GM21825 (cell line): ENCODE data around the gene ALAS1.

Experiments used
- ATAC-seq: cut with Tn5 transposase; IDR thresholded peaks from one replicate; pipeline ENCODE4 v1.9.1; 2021; ENCODE audit warnings: mild to moderate bottlenecking, moderate library complexity; ENCODE audit not compliant: unreplicated experiment

The ALAS1 gene

DNA sequence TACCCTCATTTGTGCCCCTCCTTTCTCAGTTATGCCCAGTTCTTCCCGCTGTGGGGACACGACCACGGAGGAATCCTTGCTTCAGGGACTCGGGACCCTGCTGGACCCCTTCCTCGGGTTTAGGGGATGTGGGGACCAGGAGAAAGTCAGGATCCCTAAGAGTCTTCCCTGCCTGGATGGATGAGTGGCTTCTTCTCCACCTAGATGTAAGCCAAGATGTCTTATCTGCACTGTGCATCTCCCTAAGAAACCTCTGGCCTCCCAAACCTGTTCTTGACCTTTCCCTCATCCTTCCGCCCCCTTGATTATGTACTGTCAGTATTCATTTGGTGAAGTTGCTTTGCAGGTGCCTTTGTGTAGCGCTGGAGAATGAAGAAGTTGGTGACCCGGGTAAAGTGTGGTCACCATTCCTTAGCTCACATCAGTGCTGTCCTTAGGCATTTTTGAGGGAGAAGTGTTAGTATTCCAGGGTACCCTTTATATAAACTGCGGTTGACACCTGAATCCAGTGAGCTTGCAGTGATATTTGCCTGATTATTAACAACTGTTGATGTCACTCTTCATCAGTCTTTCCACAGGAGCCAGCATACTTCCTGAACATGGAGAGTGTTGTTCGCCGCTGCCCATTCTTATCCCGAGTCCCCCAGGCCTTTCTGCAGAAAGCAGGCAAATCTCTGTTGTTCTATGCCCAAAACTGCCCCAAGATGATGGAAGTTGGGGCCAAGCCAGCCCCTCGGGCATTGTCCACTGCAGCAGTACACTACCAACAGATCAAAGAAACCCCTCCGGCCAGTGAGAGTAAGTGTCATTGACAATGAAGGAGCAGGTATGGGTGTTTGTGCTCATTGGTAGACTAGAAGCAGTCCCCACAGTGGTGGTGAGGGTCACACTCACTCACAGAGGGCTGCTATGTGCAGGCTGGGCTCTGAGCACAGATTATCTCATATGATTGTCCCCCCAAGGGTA, 966 bp downstream of the ALAS1 start:
- no peak for ATAC-seq

DNA sequence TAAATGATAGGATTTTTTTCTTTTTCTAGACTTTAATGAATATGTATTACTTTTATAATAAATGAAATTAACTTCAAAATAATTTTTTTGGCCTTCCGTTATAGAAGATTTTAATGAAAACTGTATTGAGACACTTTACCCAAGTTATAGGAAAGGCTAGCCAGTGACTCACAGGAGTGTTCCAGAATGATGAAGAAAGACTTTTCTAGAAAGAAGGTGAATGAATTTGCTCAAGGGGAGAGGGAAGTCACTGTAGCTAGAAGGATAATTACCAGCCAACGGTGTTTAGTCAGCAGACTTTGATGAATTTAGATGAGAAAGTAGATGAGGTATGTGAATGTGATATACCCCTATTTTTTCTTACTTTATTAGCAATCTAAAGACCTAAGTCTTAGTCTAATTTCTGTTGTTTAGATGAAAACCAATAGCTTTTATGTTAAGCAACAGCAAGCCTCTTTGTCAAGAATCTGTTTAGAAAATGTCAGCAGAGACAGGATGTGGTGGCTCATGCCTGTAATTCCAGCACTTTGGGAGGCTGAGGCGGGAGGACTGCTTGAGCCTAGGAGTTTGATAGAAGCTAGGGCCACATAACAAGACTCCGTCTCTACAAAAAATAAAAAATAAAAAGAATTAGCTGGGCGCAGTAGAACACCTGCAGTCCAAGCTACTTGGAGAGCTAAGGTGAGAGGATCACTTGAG, 3.2 kb downstream of the ALAS1 start:
- ATAC-seq, result no peak

DNA sequence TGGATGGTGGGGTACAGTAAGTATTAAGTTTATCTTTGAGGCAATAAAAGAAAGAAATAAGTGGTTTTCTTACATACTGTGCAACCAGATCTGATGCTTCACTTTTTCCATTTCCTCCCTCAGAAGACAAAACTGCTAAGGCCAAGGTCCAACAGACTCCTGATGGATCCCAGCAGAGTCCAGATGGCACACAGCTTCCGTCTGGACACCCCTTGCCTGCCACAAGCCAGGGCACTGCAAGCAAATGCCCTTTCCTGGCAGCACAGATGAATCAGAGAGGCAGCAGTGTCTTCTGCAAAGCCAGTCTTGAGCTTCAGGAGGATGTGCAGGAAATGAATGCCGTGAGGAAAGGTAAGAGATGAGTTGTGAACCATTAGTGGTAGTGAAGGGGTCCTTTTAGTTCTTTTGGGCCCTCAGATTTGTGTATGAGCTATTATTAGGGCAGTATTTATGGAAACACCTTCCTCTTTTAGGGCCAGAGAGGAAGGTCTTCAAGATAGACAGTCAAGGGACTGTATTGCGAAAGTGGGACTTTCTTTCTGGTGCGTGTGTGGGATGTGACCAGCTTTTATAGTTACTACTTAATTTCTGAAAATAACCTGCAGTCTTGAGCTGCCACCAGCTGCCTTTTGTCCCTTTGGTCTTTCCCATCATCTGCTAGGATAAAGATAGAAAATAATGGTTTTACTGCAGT, 4.6 kb downstream of the ALAS1 start:
- no peak for ATAC-seq

DNA sequence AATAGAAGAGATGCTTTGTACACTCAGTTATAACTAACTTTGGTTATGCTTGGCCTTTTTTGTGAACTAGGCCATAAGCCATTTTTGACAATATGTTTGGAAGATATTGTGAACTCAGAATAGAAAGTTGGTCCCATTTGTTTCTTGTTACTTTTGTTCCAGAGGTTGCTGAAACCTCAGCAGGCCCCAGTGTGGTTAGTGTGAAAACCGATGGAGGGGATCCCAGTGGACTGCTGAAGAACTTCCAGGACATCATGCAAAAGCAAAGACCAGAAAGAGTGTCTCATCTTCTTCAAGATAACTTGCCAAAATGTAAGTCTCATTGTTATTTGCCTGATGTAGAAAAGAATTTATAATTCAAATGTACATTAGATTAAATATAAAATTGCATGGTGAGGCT, 5.7 kb downstream of the ALAS1 start:
- no peak for ATAC-seq

DNA sequence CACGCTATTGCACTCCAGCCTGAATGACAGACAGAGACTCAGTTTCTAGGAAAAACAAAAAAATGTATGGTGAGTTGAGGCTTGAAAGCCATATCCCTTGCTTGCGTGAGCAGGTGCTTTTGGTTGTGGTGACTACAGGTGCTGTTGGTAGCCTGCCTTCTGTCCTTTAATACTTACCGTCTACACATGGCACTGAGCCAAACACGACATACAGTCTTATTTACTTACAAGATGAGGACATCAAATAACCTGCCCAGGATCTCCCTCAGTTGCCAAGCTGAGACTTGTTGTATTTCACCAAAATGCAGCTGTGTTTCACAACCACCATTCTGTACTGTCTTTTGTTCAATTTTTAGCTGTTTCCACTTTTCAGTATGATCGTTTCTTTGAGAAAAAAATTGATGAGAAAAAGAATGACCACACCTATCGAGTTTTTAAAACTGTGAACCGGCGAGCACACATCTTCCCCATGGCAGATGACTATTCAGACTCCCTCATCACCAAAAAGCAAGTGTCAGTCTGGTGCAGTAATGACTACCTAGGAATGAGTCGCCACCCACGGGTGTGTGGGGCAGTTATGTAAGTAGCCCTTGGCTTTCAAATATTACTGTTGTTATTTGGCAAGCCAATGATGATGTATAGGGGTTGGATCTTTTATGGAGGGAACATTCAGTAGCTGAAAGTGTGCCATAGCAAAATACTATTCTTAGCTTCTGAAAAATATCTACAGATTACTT, 6.5 kb downstream of the ALAS1 start:
- ATAC-seq, result no peak

DNA sequence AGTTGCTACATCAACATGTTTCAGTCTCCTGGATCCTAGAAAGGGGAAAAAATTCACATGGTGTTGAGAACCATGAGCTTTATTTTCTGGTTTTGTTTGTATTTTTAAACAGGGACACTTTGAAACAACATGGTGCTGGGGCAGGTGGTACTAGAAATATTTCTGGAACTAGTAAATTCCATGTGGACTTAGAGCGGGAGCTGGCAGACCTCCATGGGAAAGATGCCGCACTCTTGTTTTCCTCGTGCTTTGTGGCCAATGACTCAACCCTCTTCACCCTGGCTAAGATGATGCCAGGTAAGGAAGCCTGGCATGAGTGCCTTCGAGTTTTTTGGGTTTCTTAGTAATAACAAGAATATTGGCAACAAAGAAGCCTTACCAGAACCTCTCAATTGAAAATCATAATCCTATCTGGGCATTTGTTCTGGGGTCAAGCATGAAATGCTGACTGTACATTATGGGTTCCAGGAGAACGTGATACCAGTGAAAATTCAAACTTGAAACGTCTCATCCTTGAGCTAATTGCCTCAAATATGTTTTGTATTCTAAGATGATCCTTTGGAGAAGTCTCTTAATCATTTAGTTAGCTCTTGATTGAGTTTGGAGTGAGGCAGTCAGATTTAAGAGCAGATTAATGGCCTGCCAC, 7.9 kb downstream of the ALAS1 start:
- ATAC-seq, result no peak

DNA sequence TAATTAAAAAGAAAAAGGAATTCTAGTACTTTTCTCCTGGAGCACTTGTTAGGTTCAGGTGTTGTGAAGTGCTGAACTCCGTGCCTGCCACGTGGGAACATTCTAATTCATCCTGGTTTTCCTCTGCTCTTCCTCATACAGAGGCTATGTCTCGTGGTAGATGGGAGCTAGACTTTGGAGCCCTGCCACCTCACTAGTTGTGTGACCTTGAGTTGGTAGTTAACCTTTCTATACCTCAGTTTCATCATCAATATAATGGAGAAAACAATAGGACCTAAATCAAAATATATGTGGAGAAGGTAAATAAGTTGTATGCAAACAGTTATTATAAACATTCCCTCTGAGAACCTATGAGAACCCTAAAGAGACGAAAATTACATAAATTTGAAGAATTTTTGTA, 10.6 kb downstream of the ALAS1 start:
- ATAC-seq, result no peak

DNA sequence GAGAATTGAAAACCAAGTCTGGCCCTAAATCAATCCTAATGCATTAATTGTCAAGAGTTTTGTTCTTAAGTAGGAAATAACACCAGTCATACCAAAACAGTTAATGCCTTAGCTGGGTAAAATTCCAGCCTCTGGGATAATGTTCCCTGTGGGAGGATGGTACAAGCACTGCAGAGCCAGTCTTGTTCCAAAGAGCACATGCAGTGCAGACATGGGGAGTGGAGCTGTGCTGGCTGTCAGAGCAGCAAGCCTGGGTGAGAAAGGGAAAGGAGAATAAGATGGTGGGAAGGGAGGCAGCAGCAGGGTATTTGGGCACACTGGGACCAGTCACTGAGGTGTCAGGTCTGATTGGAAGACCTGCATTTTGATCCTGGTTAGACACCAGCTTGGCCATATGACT, 12.1 kb downstream of the ALAS1 start:
- ATAC-seq, result no peak

DNA sequence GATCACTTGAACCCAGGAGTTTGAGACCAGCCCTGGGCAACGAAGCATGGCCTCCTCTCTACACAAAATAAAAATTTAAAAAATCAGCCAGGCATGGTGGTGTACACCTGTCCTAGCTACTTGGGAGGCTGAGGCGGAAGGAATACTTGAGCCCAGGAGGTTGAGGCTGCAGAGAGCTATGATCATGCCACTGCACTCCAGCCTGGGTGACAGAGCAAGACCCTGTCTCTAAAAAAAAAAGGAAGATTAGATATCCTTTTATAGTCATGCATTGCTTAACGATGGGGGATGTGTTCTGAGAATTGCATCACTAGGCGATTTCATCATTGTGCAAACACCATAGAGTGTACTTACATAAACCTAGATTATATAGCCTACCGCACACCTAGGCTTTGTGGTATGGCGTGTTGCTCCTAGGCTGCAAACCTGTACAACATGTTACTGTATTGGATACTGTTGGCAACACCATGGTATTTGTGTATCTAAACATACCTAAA, 12.6 kb downstream of the ALAS1 start:
- ATAC-seq, result no peak

DNA sequence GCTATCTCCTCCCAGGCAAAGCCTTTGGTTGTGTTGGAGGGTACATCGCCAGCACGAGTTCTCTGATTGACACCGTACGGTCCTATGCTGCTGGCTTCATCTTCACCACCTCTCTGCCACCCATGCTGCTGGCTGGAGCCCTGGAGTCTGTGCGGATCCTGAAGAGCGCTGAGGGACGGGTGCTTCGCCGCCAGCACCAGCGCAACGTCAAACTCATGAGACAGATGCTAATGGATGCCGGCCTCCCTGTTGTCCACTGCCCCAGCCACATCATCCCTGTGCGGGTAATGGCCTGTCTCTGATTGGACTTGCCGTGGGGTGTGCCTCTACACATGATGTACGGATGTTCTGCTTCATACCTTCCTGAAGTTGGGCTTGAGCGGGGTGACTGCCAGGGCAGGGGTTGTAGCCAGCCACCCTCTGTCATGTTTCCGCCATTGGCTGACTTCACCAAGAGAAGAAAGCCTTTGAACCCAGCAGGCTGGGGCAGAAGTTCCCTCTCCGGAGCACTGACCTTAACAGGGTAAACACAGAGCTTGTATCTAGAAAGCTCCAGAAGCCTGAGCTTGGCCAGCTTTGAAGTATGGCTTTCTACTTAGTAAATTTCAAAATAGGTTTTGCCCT, 13.4 kb downstream of the ALAS1 start:
- no peak for ATAC-seq

DNA sequence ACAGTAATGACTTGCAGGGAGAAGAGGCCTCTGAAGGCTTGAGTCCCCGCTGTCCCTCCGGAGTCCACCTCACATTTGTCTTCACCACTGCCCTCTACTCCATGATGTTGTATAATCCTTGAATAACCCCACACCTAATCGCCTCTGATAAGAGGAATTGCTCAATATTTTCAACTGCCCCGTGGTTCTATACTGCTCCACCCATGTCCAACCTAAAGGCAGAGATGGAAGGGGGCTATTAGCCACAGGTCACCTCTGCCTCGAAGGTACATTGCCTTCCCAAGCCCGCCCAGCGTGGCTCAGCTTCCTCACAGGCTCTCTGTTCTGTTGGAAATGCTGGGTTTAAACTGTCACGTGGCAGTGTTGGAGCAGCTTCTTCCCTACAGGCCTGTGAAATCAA, 15.0 kb downstream of the ALAS1 start:
- ATAC-seq, result no peak

DNA sequence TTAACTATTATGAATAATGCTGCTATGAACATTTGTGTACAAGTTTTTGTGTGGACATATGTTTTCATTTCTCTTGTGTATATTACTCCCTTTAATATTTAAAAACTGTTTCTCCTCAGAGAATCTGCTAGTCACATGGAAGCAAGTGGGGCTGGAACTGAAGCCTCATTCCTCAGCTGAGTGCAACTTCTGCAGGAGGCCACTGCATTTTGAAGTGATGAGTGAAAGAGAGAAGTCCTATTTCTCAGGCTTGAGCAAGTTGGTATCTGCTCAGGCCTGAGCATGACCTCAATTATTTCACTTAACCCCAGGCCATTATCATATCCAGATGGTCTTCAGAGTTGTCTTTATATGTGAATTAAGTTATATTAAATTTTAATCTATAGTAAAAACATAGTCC, 15.9 kb downstream of the ALAS1 start:
- ATAC-seq, result no peak

DNA sequence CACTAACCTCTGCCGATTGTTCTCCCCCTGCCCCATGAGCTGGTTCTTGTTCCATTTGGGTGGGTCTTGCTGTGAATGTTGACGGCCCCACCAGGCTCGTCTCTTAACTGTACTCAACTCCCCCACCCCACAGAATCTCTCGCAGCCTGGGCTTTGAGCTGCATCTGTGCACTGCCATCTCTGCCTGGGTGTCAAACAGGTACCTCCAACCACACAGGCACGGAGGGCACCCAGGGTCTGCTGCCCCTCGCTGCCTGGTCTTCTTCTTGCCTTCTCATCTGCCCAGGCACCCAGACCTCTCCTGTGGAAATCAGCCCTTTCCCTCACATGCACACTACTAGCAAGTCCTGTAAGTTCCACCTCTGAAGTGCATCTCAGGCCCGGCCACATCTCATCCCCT, 17.4 kb downstream of the ALAS1 start:
- ATAC-seq, result no peak

DNA sequence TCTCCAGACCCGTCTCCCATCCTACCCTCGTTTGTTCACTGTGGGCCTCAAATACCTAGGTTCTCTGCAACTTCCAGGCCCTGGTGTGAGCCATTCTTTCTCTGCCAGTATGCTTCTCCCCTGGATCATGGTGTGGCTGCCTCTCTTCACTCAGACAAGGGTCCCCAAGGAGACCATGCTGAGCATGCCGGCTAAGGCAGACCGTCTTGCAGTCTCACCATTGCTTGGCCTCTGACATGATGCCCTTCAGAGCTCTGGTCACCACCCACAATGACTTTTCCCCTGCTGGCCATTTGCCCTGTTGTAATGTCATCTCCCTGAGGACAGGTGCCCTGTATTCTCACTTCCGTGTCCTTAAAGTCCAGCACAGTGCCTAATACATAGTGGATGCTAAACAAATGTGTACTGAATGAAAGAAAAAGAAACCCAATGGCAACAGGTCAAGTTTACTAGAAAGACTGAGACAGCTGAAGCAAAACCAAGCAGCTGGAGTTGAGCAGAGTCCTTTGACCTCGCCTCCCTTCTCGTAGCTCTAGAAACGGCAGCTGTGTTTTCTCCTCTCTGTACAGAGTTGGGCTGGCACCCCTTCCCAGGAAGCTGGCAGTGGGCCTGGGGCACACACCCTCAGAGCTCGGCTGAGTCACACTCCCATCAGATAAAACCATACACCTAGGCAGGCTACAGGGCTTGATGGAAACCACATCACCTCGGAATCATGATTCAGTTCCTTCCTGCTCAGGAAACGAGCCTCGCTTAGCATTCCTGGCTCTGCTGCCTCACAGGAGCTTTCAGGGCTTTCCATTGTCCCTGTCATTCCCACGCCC, 18.8 kb downstream of the ALAS1 start:
- no peak for ATAC-seq

DNA sequence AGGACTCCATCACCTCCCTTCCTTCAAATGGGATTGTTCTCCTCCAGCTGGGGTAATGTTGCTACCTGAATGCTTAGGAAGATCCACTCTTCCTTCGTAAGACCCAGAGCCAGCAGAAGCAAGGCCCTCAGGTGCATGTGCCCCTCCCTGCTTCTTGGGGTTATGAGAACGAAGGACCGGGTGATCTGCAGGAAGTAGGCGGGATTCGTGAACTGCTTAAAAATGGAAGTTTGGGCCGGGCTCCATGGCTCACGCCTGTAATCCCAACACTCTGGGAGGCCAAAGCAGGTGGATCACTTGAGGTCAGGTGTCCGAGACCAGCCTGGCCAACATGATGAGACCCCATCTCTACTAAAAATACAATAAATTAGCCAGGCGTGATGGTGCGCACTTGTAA, 19.4 kb downstream of the ALAS1 start:
- ATAC-seq, result no peak

DNA sequence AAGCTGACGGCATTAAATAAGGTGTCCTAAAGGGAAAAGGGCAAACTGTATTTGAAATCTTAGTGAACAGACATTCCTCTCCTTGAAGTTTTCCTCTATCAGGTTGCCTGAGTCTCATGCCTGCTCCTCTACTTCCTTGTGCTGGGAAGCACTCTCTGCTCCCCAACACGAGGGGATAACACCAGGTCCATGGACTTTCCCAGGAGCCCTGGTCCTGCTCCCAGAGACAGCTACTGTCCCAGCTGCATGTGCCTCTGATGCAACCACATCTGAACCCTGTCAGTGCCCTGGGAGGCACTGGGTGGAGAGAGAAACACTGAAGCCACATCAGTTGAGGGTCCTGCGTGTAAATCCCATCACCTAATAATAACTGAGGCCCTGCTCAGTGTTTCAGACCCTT, 20.1 kb downstream of the ALAS1 start:
- no peak for ATAC-seq

DNA sequence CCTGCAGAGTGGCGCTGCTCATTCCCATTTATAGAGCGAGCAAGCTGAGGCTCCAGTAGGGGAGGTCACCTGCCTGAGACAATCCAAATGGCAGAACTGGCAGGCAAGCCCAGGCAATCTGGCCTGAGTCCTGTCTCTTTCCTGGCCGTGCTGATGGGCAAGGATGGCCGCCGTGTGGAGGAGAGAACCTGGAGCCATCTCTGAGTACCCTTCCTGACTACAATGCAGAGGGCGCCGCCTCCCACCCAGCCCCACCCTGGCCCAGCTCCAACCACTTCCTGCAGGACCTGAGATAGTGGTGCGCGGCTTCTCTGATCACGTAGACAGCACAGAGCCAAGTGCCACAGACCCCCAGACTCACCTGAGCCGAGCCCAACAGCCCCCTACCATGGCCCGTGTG, 20.5 kb downstream of the ALAS1 start:
- ATAC-seq, result no peak

DNA sequence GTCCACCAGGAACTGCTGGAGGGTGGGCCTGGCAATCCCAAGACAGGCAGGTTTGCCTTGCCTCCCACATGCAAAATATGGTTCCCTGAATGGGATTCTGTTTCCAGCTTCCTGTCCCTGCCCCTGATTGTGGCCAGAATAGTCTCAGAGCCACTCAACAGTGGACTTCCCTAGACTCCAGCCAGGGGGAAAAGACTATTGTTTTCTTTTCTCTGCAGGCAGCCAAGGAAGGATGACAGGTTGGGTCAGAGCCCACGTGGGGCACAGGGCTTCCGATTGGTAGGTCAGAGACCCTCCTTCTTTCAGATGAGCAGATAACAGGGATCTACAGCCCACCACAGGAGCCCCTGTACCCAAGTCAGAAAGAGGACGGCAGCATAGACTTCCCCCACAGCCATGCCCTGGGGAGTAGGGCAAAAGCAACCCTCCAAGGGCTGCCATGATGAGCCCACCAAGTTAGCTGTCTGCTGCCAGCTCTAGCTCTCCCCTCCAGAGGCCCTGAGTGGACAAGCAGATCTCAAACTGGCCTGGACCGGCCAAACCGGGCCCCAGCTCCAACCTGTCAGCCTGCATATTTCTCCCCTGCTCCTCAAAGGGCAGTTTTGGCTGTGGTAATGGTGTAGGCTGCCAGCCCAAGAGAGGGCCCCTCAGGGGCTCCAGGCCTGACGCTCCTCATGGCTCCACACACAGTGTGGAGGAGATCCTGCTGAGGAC, 21.1 kb downstream of the ALAS1 start:
- no peak for ATAC-seq
